Ectodermal cell (in vitro differentiated cells): ENCODE results near the gene ZNF414.
A peak's percentile ranks its signal among the peaks of the same experiment; 100 is the strongest.

Experiments
- H3K27ac ChIP-seq: 2 replicates; pipeline ENCODE4 v1.7.0; 2013; ENCODE audit warnings: mild to moderate bottlenecking, low read depth, low read length; ENCODE audit not compliant: insufficient read depth, poor library complexity, severe bottlenecking
- H3K27me3 ChIP-seq: 2 replicates; pipeline ENCODE4 v1.7.0; 2013; ENCODE audit warnings: mild to moderate bottlenecking, low read length; ENCODE audit not compliant: insufficient read depth, control insufficient read depth, poor library complexity, severe bottlenecking
- H3K36me3 ChIP-seq: one replicate; pipeline ENCODE4 v1.7.0; 2013; ENCODE audit warnings: low read length; ENCODE audit not compliant: control insufficient read depth, insufficient read depth
- H3K4me1 ChIP-seq: one replicate; pipeline ENCODE4 v1.7.0; 2013; ENCODE audit warnings: low read length; ENCODE audit not compliant: control insufficient read depth, insufficient read depth
- H3K4me3 ChIP-seq: 2 replicates; pipeline ENCODE4 v1.7.0; 2013; ENCODE audit warnings: low read depth, low read length, control low read depth; ENCODE audit not compliant: insufficient read depth
- H3K9me3 ChIP-seq: 2 replicates; pipeline ENCODE4 v1.7.0; 2013; ENCODE audit warnings: mild to moderate bottlenecking, low read length, moderate library complexity; ENCODE audit not compliant: control insufficient read depth
- WGBS, 2 experiments: methylation state at CpG; one replicate each; pipeline ENCODE4 v1.1.7; 2013; ENCODE audit warnings: missing lambda C conversion rate in 2 of 2; 5-methylcytosine and 5-hydroxymethylcytosine counted together

ZNF414 gene

DNA sequence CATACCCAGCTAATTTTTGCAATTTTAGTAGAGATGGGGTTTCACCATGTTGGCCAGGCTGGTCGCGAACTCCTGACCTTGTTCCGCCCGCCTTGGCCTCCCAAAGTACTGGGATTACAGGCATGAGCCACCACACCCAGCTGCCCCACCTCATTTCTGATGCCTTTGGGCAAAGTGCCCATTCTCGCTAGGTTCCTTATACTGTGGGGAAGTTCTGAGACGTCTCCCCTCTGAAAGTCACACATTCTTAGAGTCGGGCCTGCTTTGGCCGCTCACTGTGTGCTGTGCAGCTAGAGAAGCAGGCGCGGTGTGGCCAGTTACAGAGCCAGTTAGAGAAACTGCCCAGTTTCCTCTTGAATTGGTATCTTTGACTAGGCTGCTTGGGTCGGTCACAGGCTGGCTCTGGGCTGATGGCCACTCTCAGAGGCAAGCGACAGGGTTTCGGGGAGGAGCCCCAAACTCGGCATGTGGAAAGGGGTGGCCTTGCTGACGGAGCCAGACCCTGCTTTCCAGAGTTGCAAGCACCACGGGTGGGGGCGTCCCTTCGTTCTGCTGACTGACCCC is 29.6 kb downstream of the ZNF414 start:
- H3K27ac ChIP-seq: no peak overlapping the region
- H3K36me3 ChIP-seq: peaks cover 55% of the 10 kb centered on the region
- H3K27me3 ChIP-seq: no peaks in the 10 kb centered on the region
- WGBS, 2 experiments: 95 to 96% methylated on average over 18 of the region's 18 CpGs
- H3K4me1 ChIP-seq: peaks cover 21% of the 10 kb centered on the region
- no peak overlapping the region for H3K4me3 ChIP-seq
- H3K9me3 ChIP-seq: no peaks in the 10 kb centered on the region

DNA sequence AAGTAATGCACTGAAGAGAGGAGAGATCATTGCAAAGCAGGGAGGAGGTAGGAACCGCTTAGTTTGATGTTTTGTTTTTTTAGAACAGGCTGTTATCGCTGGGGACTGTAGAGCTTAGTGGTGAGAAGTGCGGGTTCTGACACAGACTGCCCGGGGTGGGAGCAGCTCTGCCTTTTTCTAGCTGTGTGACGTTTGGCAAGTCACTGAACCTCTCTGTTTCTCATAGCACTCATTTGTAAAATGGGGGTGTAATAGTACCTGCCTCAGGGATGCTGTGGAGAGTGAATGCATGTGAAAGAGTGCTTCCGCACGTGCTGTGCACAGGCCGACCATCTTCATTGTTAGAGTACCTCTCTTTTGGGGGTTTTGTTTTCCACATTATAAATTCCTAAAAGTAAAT is 30.8 kb downstream of the ZNF414 start:
- Histone ChIP-seq H3K27me3 (no peaks in the 10 kb centered on the region), H3K4me1 (peaks cover 17% of the 10 kb centered on the region), H3K9me3 (no peaks in the 10 kb centered on the region), H3K36me3 (peaks cover 52% of the 10 kb centered on the region), H3K4me3 (no peak overlapping the region), H3K27ac (no peak overlapping the region)
- 94 to 95% methylated on average over 5 to 7 of the region's 8 CpGs for WGBS, 2 experiments

DNA sequence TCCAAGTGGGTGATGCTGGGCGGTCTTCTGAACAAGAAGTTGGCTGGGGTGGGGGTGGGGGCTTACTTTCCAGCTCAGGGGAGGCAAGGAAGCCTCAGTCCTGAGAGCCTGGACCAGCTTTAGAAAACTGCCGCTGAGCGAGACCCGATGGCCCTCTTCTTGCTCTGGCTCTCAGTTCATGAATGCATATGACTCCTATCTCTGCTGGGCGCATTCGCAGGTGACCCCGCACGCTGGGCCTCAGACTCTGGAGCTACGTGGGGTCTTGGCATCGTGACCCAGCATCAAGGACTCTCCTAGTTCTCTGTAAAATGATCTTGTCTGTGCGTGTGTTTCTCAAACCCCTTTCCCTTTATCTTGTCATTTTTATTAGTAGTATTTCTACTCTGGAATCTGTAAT is 31.3 kb downstream of the ZNF414 start:
- WGBS, 2 experiments: 96 to 97% methylated on average over 10 to 11 of the region's 11 CpGs
- Histone ChIP-seq H3K9me3 (no peaks in the 10 kb centered on the region), H3K4me1 (peaks cover 12% of the 10 kb centered on the region), H3K27me3 (no peaks in the 10 kb centered on the region), H3K27ac (no peak overlapping the region), H3K36me3 (peaks cover 50% of the 10 kb centered on the region), H3K4me3 (no peak overlapping the region)

DNA sequence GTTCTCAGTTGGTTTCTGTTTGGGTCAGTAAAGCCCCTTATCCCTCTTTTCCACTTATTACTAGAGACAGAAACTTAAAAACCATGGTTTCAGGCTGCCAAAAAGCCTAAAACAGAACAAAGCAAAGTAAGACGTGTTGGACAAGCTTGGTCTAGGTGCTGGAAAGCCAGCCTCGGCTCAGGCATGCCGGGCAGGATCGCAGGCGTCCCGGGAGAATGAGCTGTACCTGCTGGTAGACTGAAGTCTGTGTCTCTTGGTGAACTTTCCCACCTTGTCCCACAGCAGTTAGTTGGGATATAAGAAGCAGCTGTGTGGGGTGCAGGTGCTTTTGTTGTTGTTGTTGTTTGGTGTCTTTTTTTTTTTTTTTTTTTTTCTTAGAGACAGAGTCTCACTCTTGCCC is 32.4 kb downstream of the ZNF414 start:
- peaks cover 1% of the 10 kb centered on the region for H3K4me1 ChIP-seq
- H3K9me3 ChIP-seq: no peaks in the 10 kb centered on the region
- WGBS, 2 experiments: 94 to 98% methylated on average over 6 of the region's 6 CpGs
- H3K27ac ChIP-seq: no peak overlapping the region
- peaks cover 39% of the 10 kb centered on the region for H3K36me3 ChIP-seq
- no peak overlapping the region for H3K4me3 ChIP-seq
- H3K27me3 ChIP-seq: no peaks in the 10 kb centered on the region

DNA sequence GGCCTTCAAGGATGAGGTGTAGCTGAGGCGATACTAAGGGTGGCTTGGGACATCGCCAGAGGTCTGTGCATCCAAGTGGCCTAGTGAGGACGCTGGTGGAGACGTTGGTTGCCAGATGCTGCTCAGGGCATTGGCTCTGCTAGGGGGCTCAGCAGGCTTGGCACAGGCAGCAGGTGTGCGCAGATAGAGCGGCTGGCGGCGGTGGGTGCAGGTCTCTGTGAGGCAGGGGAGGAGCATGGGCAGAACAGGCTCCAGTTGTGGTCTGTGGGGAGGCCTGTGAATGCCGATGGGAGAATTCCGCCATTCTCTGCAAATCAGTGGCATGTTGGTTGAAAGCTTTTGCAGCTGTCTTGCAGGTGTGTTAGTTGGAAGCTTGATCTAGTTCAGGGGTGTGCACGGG is 32.8 kb downstream of the ZNF414 start:
- no peaks in the 10 kb centered on the region for H3K9me3 ChIP-seq
- no peaks in the 10 kb centered on the region for H3K27me3 ChIP-seq
- H3K4me3 ChIP-seq: no peak overlapping the region
- peaks cover 39% of the 10 kb centered on the region for H3K36me3 ChIP-seq
- no peaks in the 10 kb centered on the region for H3K4me1 ChIP-seq
- peak overlapping the region; percentile 26 for H3K27ac ChIP-seq
- 94 to 96% methylated on average over 11 of the region's 11 CpGs for WGBS, 2 experiments

DNA sequence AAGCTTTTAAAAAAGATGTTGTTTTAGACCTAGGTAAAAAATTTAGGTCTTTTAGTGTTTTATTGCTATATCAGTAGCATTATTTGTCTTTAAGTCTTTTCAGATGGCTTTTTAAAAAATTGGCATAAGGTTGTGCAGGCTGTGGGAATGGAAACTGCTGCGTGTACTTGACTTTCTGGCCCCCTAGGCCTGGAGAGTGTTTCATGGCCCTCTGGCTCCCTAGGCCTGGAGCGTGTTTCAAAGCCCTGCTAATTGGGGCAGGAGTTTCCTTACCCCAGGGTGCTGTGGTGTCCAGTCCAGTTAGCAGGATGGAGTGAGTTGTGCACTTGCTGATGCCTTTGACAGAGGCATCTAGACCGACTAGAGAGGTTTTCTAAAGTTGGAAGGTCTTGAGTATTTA is 35.4 kb downstream of the ZNF414 start:
- no peak overlapping the region for H3K4me3 ChIP-seq
- peaks cover 23% of the 10 kb centered on the region for H3K36me3 ChIP-seq
- H3K9me3 ChIP-seq: no peaks in the 10 kb centered on the region
- H3K27me3 ChIP-seq: no peaks in the 10 kb centered on the region
- H3K27ac ChIP-seq: no peak overlapping the region
- WGBS, 2 experiments: 91 to 95% methylated on average over 3 of the region's 3 CpGs
- no peaks in the 10 kb centered on the region for H3K4me1 ChIP-seq

DNA sequence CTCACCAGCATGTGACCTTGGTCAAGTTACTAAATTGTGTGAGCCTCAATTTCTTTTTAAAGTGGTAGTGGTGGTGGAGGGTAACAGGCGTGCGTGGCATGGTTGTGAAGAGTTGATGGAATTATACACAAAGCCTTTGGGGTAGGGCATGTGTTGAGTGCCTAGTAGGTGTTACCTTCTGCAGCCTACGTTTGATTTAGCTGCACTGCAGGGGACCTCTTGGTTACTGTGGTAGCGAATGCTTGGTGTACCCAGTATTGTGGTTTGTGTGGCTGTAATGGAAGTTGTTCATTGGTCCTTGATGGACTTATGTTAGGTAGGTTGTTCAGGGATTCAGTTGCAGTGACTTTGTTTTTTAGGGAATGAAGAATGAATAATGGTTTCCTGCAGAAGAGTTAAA is 36.1 kb downstream of the ZNF414 start:
- Histone ChIP-seq H3K27ac (peak overlapping the region; percentile 5), H3K4me1 (no peaks in the 10 kb centered on the region), H3K9me3 (no peaks in the 10 kb centered on the region), H3K4me3 (no peak overlapping the region), H3K36me3 (peaks cover 21% of the 10 kb centered on the region), H3K27me3 (no peaks in the 10 kb centered on the region)
- WGBS, 2 experiments: 88% methylated on average over 4 of the region's 4 CpGs

DNA sequence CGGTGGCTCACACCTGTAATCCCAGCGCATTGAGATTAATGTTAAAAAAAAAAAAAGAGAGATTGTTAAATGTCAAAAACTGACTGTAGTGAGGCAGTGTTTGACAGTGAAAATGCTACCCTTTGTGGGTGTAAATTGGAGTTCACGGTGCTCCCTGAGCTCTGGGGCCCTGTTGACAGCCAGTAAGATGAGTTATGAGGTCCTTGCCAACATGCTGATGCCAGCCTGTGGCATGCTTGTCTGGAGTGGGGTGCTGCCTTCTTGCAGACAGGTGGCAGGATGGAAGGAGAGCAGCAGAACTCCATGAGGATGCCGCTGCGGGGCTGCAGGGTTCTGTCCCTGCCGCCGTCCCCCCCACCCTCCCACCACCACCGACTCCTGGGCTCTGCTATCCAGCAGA is 37.4 kb downstream of the ZNF414 start:
- peaks cover 29% of the 10 kb centered on the region for H3K36me3 ChIP-seq
- H3K27ac ChIP-seq: no peak overlapping the region
- no peak overlapping the region for H3K4me3 ChIP-seq
- H3K27me3 ChIP-seq: no peaks in the 10 kb centered on the region
- no peaks in the 10 kb centered on the region for H3K4me1 ChIP-seq
- H3K9me3 ChIP-seq: no peaks in the 10 kb centered on the region
- 92 to 97% methylated on average over 8 of the region's 8 CpGs for WGBS, 2 experiments

DNA sequence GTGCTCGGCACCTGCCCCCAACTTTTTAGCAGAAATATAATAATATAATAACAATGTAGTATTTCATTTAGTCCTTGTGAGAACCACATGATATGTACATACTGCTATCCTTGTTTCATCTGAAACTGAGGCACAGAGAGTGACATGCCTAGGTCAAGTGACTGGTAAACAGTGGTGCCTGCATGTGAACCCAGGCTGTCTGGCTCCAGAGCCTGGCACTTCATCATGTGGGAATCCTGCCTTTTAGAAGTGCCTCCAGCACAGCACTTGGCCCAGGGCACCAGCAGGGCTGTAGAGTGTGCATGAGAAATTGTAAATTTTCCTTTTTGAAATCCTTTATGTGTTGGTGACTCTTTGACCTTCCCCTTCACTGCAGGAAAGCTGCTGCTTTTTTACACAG is 39.0 kb downstream of the ZNF414 start:
- no peak overlapping the region for H3K27ac ChIP-seq
- 100% methylated on average over 1 of the region's 1 CpG for WGBS, 2 experiments
- H3K4me3 ChIP-seq: no peak overlapping the region
- H3K27me3 ChIP-seq: no peaks in the 10 kb centered on the region
- peaks cover 8% of the 10 kb centered on the region for H3K4me1 ChIP-seq
- H3K9me3 ChIP-seq: no peaks in the 10 kb centered on the region
- peaks cover 42% of the 10 kb centered on the region for H3K36me3 ChIP-seq

DNA sequence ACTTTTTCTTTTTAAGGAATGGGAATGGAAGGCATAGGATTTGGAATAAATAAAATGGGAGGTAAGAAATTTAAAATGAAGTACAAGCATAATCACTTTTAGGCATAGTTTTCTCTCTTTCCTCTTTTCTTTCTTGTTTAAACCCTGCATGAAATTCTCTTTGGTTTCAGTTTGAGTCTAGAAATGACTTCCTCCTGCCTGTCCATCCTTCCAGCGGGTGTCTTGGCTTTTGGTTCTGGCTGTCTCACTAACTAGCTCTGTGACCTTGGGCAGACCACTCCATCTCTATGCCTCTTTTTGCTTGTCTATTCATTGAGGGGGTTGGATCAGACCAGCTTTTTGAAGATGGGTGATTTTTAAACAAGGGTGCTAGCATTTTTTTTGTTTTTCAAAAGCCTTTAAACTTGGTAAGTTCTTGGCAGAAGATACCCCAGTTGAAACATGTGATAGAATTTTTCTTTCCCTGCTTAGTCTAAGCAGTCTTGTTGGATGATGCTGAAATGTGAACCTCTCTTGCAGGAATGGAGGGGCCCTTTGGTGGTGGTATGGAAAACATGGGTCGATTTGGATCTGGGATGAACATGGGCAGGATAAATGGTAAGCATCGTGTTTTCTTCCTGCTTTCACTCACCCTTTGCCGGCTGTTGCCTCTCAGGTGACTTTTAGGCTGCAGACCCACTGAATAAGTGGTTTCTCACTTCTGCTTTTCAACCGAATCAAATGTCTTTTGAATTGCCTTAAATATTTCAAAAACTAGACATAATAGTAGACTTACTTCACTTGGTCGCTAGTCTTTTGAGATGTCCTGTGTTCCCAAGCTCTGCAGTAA is 40.1 kb downstream of the ZNF414 start:
- H3K4me1 ChIP-seq: peaks cover 18% of the 10 kb centered on the region
- no peaks in the 10 kb centered on the region for H3K9me3 ChIP-seq
- no peak overlapping the region for H3K27ac ChIP-seq
- no peak overlapping the region for H3K4me3 ChIP-seq
- H3K27me3 ChIP-seq: no peaks in the 10 kb centered on the region
- 95% methylated on average over 6 of the region's 6 CpGs for WGBS, 2 experiments
- H3K36me3 ChIP-seq: peaks cover 50% of the 10 kb centered on the region
